Body of pancreas (tissue), 4 donors: ENCODE results near the gene COPE.

Source experiments
- POLR2A ChIP-seq, 3 donors: fragments of 450-650 bp; IDR thresholded peaks; one replicate each; pipeline ENCODE4 v1.6.1; 2016; ENCODE audit warnings: antibody characterized with exemption in 3 of 3, mild to moderate bottlenecking in 2 of 3
- TF ChIP-seq, protein P1 (sequence below), 7 experiments: fragments of 450-650 bp in 4 of 7; fragments of 200-600 bp in 3 of 7; sonication (generic) in 3 of 7; IDR thresholded peaks; one replicate each; pipeline ENCODE4 v1.5.1; 2016 to 2019; ENCODE audit warnings: antibody characterized with exemption in 7 of 7

DNA sequence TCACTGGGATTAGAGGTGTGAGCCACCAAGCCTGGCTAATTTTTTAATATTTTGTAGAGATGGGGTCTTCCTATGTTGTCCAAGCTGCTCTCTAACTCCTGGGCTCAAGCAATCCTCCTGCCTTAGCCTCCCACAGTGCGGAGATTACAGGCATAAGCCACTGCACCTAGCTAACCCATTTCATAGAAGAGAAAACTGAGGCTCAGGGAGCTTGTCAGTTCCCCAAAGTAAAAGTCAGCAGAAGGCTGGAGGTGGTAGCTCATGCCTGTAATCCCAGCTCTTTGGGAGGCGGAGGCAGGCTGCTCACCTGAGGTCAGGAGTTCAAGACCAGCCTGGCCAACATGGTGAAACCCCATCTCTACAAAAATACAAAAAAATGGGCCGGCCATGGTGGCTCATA lies 30.7 kb upstream of the COPE start:
- TF ChIP-seq POLR2A (IDR thresholded peaks at IDR 0.05) = no peak
- TF ChIP-seq, protein P1, sequence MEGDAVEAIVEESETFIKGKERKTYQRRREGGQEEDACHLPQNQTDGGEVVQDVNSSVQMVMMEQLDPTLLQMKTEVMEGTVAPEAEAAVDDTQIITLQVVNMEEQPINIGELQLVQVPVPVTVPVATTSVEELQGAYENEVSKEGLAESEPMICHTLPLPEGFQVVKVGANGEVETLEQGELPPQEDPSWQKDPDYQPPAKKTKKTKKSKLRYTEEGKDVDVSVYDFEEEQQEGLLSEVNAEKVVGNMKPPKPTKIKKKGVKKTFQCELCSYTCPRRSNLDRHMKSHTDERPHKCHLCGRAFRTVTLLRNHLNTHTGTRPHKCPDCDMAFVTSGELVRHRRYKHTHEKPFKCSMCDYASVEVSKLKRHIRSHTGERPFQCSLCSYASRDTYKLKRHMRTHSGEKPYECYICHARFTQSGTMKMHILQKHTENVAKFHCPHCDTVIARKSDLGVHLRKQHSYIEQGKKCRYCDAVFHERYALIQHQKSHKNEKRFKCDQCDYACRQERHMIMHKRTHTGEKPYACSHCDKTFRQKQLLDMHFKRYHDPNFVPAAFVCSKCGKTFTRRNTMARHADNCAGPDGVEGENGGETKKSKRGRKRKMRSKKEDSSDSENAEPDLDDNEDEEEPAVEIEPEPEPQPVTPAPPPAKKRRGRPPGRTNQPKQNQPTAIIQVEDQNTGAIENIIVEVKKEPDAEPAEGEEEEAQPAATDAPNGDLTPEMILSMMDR (IDR thresholded peaks at IDR 0.05) = no peak
